Naive thymus-derived CD8-positive, alpha-beta T cell (primary cell): ENCODE results near the gene ATR. TPM values are rescaled to one million over a fixed set of nuclear protein-coding genes. Genes with fewer than 3 reads are reported as not detected.
"Not testable (repeated sequence)": the region's sequence is repeated elsewhere in the genome, so short reads cannot be mapped to it uniquely, and the experiment has no call there.

Source experiments
- ATAC-seq, 2 donors: fragments of 150-1000 bp; cut with Tn5 transposase in 1 of 2; sonication (Bioruptor Pico), chemical (Tn5 transposase) in 1 of 2; 1 replicate in 1 of 2; 2 replicates in 1 of 2; pipeline ENCODE4 v1.10.0; 2021; ENCODE audit warnings: mild to moderate bottlenecking in 2 of 2, moderate library complexity in 2 of 2
- POLR2A ChIA-PET: fragments of 350-600 bp; sonication (Branson Sonifier 250); formaldehyde crosslinking; loops from one replicate; lab custom pipeline; 2021; ENCODE audit warnings: antibody characterized with exemption; lab: Charles Lee
- DNase-seq, 10 donors: peaks; one replicate each; pipeline versions ENCODE4 v3.0.0 to v3.0.0-alpha.2; 2020 to 2022
- H3K27ac Mint-ChIP-seq, 10 donors: one replicate each; pipeline ENCODE4 v1.8.0; 2020 to 2022; ENCODE audit warnings: mild to moderate bottlenecking in 10 of 10, mixed read lengths in 10 of 10, moderate library complexity in 4 of 10, inconsistent platforms in 1 of 10
- H3K27me3 Mint-ChIP-seq, 5 donors: one replicate each; pipeline ENCODE4 v1.8.0; 2021 to 2022; ENCODE audit warnings: mixed read lengths in 5 of 5
- H3K36me3 Mint-ChIP-seq, 3 donors: one replicate each; pipeline ENCODE4 v1.8.0; 2020 to 2022; ENCODE audit warnings: mixed read lengths in 3 of 3, mild to moderate bottlenecking in 2 of 3, inconsistent platforms in 1 of 3
- H3K4me1 Mint-ChIP-seq, 4 donors: one replicate each; pipeline ENCODE4 v1.8.0; 2021 to 2022; ENCODE audit warnings: mixed read lengths in 4 of 4
- H3K4me3 Mint-ChIP-seq, 10 donors: one replicate each; pipeline ENCODE4 v1.8.0; 2020 to 2022; ENCODE audit warnings: mild to moderate bottlenecking in 10 of 10, mixed read lengths in 10 of 10, moderate library complexity in 6 of 10, inconsistent platforms in 1 of 10
- H3K9me3 Mint-ChIP-seq, 9 donors: one replicate each; pipeline ENCODE4 v1.8.0; 2020 to 2022; ENCODE audit warnings: mixed read lengths in 9 of 9, mild to moderate bottlenecking in 3 of 9, inconsistent platforms in 1 of 9, moderate library complexity in 1 of 9
- polyA plus RNA-seq, 3 donors: library from polyadenylated mRNA; unstranded; fragments of 300-500 nt; fragmentation: Illumina TruSeq; gene quantifications; one replicate each; pipeline ENCODE4 v1.2.3, GENCODE V29; 2021
- total RNA-seq, 8 experiments: library from RNA in 2 of 8; stranded (reverse) in 2 of 8; gene quantifications; one replicate each; pipeline ENCODE4 v1.2.3 and lab custom pipeline; 2021 to 2026

The ATR gene
- total and polyA plus RNA-seq, 5 experiments from 2014 or later: 10.5 to 49.9 (median 11.6) TPM

DNA sequence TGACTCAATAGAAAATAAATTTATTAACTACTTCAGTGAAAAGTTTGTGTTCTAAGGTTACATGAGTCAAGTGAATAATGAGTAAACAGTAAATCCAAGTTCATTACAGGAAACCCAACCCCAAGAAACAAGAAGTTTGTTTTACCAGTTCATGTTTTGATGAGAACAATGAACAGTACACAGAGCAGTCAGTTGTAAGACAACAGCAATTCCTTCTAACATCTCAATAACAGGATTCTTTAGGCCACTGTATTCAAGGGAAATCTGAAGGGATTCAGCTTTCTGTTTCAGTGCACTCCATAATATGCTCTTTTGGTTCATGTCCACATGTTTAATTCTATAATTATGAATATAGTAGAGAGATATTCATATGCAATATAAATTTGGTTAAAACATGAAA, 18.4 kb downstream of the ATR start:
- Mint-ChIP-seq H3K27me3 (no peaks in the 10 kb centered on the region), H3K9me3 (no peaks in the 10 kb centered on the region), H3K4me3 (no peak overlapping the region), H3K27ac (no peak overlapping the region), H3K4me1 (peaks cover 0 to 4% (median 1%) of the 10 kb centered on the region in 4 donors), H3K36me3 (peaks cover 4 to 79% (median 35%) of the 10 kb centered on the region in 3 donors)
- ATAC-seq (no peak), DNase-seq (no peak)
- POLR2A ChIA-PET: no interaction called here

DNA sequence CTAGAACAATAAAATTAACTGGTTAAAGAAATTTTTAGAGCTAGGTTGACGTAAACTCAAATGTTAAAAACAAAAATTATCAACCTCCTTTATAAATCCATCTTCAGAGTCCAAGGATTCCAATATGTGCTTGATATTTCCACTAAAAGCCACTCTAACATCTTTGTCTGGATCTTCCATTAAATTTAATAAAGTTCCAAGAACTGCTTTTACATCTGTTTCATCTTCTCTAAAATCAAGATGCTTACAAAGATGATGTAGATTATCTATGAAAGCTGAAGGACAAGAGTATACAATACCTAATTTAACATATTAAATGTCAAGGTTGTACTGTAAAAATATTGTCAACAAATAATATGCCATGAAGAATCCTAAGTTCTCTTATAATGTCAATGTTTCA, 24.8 kb downstream of the ATR start:
- Mint-ChIP-seq H3K4me1 (peaks cover 0 to 4% (median under 1%) of the 10 kb centered on the region in 4 donors), H3K27me3 (no peaks in the 10 kb centered on the region), H3K27ac (no peak overlapping the region), H3K36me3 (peaks cover 28 to 84% (median 58%) of the 10 kb centered on the region in 3 donors), H3K9me3 (no peaks in the 10 kb centered on the region), H3K4me3 (no peak overlapping the region)
- POLR2A ChIA-PET: no interaction called here
- ATAC-seq (no peak), DNase-seq (no peak)

DNA sequence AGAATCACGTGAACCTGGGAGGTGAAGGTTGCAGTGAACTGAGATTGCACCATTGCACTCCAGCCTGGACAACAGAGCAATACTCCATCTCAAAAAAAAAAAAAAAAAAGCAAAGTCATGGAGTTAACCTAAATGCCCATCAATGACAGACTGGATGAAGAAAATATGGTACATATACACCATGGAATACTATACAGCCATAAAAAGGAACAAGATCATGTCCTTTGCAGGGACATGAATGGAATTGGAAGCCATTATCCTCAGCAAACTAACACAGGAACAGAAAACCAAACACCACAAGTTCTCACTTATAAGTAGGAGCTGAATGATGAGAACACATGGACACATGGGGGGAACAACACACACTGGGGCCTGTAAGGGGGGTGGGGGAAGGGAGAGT, 26.0 kb downstream of the ATR start:
- DNase-seq, ATAC-seq, H3K27me3 Mint-ChIP-seq, H3K4me1 Mint-ChIP-seq, H3K4me3 Mint-ChIP-seq, H3K27ac Mint-ChIP-seq, H3K9me3 Mint-ChIP-seq, POLR2A ChIA-PET: not testable (repeated sequence)
- peaks cover 28 to 90% (median 62%) of the 10 kb centered on the region in 3 donors for H3K36me3 Mint-ChIP-seq

DNA sequence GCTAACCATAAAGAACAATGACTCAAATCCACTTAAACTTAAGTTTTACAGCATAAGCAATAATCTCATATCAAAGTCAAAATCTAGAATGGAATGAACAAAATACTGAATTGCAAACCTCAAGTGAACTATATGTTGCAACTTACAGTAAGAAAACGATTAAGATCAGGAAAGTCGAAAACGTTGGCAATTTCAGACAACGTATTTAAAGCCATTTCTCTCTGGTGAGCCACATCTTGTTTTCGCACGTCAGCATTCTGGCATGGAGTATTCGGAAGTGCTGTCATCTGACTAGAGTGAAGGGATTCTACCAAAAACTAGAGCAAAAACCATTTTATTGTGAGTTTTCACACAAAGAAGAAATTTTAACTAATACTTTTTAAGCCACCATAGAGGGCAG, 28.5 kb downstream of the ATR start:
- POLR2A ChIA-PET: no interaction called here
- Mint-ChIP-seq H3K9me3 (no peaks in the 10 kb centered on the region), H3K4me1 (peaks cover 0 to 4% (median under 1%) of the 10 kb centered on the region in 4 donors), H3K27ac (no peak overlapping the region), H3K36me3 (peaks cover 22 to 73% (median 52%) of the 10 kb centered on the region in 3 donors), H3K27me3 (no peaks in the 10 kb centered on the region), H3K4me3 (no peak overlapping the region)
- ATAC-seq: no peak
- DNase-seq: no peak

DNA sequence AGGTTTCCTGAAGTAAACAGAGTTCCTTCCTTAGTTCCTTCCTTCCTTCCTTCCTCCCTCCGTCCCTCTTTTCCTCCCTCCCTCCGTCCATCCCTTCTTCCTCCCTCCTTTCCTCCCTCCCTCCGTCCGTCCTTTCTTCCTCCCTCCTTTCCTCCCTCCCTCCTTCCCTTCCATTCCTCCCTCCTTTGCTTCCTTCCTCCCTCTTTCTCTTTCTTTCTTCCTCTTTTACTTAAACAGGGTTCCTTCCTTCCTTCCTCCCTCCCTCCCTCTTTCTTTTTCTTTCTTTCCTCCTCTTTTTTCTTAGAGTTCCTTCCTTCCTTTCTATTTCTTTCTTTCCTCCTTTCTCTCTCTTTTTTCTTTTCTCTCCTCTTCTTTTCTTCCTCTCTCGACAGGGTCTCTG, 35.2 kb downstream of the ATR start:
- no peak for DNase-seq
- Mint-ChIP-seq H3K36me3 (peaks cover 0 to 37% (median 18%) of the 10 kb centered on the region in 3 donors), H3K4me3 (no peak overlapping the region), H3K27me3 (no peaks in the 10 kb centered on the region), H3K9me3 (no peaks in the 10 kb centered on the region), H3K27ac (peak overlapping the region in 1 of 10 donors; percentile 39), H3K4me1 (no peaks in the 10 kb centered on the region)
- POLR2A ChIA-PET: no interaction called here
- no peak for ATAC-seq

DNA sequence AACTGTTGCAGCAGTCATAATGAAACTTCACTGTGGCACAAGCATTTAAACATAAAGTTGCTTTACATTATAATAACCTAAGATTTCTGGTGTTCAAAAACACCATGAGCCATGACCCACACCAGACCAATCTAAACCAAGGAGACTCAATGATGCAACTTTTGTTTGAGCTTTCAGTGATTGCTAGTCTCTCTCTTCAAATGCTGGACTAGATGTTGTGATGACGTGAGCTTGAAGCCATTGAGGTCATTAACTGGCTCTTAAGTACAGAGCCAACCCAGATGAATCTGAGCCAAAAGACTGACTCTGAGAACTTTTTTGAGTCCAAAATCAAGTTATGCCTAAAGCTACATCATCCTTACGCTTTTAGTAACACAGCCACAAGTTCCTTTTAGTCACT, 36.5 kb downstream of the ATR start:
- no peaks in the 10 kb centered on the region for H3K4me1 Mint-ChIP-seq

DNA sequence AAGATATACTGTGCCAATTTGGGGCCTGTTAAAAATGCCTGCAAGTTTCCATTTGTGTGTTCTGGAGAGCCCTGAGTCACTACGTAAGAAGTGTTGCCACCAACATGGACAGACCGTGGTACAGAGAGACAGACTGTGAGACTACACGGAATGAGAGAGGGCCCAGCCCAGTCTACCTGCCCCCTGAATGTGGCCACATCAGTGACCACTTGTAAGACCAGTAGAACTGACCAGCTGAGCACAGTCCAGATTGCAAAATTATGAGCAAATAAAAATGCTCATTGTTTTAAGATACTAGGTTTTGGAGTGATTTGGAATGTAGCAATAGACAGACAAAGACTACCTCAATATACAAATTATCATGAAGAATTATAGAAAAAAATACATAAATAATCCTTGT, 42.0 kb downstream of the ATR start:
- no peak for ATAC-seq
- peak overlapping the region in 2 of 10 donors; percentile 7 to 37 for H3K27ac Mint-ChIP-seq
- peaks cover 30 to 71% (median 47%) of the 10 kb centered on the region in 3 donors for H3K36me3 Mint-ChIP-seq
- no peak for DNase-seq
- H3K4me1 Mint-ChIP-seq: no peaks in the 10 kb centered on the region
- no peaks in the 10 kb centered on the region for H3K27me3 Mint-ChIP-seq
- POLR2A ChIA-PET: no interaction called here
- H3K9me3 Mint-ChIP-seq: peaks cover 0 to 9% (median 0%) of the 10 kb centered on the region in 9 donors
- no peak overlapping the region for H3K4me3 Mint-ChIP-seq

More for the DNA sequence above, 36.5 kb downstream of the ATR start:
- Mint-ChIP-seq H3K4me3 (no peak overlapping the region), H3K27me3 (no peaks in the 10 kb centered on the region), H3K36me3 (peaks cover 0 to 34% (median 13%) of the 10 kb centered on the region in 3 donors), H3K27ac (no peak overlapping the region), H3K9me3 (no peaks in the 10 kb centered on the region)
- POLR2A ChIA-PET: no interaction called here
- DNase-seq (no peak), ATAC-seq (no peak)

DNA sequence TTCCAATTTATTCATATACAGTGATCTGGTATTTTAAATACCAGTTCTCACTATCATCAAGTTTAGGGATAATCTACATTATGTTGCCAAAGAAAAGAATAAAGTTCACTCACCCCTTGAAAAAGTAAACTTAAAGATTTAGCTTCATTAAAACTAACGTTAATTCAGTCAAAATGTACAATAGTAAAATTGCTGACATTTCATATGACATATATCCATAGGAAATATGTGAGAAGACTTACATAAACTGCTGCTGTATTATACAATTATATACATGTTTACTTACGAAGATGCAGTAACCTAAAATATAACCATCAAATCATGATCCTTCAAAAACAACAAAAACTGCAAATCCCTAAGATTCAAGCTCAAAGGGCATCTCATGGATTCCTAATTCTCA, 44.0 kb downstream of the ATR start:
- Mint-ChIP-seq H3K9me3 (peaks cover 0 to 9% (median 0%) of the 10 kb centered on the region in 9 donors), H3K27ac (no peak overlapping the region), H3K4me1 (peaks cover 0 to 5% (median 0%) of the 10 kb centered on the region in 4 donors), H3K4me3 (no peak overlapping the region), H3K27me3 (no peaks in the 10 kb centered on the region), H3K36me3 (peaks cover 30 to 70% (median 49%) of the 10 kb centered on the region in 3 donors)
- POLR2A ChIA-PET: interaction anchor here (1.5 kb wide), 1 partner anchor 44 kb away, joined by 3 read pairs; the partner anchor contains the start of gene ATR
- no peak for DNase-seq
- no peak for ATAC-seq

DNA sequence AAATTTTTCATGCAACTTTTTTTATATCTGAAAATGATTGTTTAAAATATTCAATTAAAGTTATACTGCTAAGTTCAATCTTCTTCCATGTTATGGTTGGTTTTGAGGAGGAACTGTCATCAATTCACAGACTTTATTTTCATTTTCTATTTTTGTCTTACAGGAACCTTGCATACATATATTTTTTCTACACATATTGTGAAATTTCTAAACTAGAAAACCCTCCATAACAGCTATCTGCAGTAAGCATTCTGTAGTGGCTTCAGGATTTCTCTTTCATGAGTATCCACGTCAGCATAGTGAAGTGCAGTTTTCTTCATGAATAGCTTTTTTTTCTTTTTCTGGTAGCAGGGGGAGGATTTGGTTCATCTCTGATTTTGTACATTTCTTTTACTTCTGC, 48.2 kb downstream of the ATR start:
- Mint-ChIP-seq H3K36me3 (peaks cover 30 to 44% (median 40%) of the 10 kb centered on the region in 3 donors), H3K4me1 (peaks cover 0 to 6% (median 2%) of the 10 kb centered on the region in 4 donors), H3K4me3 (no peak overlapping the region), H3K9me3 (peaks cover 0 to 9% (median 0%) of the 10 kb centered on the region in 9 donors), H3K27me3 (no peaks in the 10 kb centered on the region), H3K27ac (peak overlapping the region in 1 of 10 donors; percentile 49)
- ATAC-seq (no peak), DNase-seq (no peak)
- POLR2A ChIA-PET: no interaction called here

DNA sequence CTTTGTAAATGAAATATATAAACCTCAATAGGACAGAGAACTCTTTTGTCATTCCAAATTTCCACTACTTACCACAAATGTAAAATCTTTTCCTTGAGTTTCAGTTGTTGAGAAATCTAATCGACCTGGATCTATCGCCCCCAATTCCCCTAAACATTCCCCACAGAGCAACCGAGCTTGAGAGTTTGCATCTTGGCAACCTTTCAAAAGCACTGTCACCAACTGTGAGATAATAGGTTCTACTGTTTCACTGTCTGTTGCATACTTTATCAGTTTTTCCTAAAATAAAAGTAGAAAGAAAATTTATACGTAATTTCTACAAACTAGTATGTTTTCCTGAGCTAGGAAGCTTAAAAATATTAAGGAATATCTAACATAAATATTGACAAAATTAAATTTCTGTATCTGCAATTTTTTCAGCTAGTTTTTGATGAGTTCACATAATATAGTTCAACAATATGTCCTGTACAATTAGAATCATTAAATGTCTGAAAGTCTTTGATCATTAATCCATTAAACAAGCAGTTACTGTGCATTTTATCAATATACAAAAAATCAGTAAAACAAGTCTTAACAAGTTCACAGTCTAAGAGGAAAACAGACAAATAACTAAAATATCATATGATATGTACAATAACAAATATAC, 54.5 kb downstream of the ATR start:
- Mint-ChIP-seq H3K36me3 (peaks cover 20 to 42% (median 34%) of the 10 kb centered on the region in 3 donors), H3K4me1 (peaks cover 0 to 6% (median 0%) of the 10 kb centered on the region in 4 donors), H3K27ac (peak overlapping the region in 4 of 10 donors; percentile 0 to 81 (median 34)), H3K9me3 (peaks cover 0 to 2% (median 0%) of the 10 kb centered on the region in 9 donors), H3K27me3 (no peaks in the 10 kb centered on the region), H3K4me3 (no peak overlapping the region)
- DNase-seq (no peak), ATAC-seq (no peak)
- POLR2A ChIA-PET: interaction anchor here (1.1 kb wide), 1 partner anchor 15 kb away, joined by 3 read pairs; no protein-coding TSS in a partner anchor

DNA sequence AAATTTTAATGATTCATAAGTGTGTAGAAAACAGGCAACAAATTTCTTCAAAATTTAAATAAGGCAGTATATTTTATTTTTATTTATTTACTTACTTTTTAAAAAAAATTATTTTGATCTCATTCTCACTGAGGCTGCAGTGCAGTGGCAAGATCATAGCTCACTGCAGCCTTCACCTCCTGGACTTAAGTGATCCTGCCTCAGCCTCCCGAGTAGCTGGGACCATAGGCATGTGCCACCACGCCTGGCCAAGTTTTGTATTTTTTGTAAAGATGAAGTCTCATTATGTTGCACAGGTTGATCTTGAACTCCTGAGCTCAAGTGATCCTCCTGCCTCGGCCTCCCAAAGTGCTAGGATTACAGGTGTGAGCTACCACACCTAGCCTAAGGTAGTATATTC, 69.5 kb downstream of the ATR start:
- Mint-ChIP-seq H3K9me3 (no peaks in the 10 kb centered on the region), H3K36me3 (peaks cover 7 to 51% (median 27%) of the 10 kb centered on the region in 3 donors), H3K4me1 (peaks cover 0 to 16% (median 7%) of the 10 kb centered on the region in 4 donors), H3K27me3 (no peaks in the 10 kb centered on the region), H3K27ac (peak overlapping the region; percentile 83 to 97 (median 94)), H3K4me3 (peak overlapping the region; percentile 81 to 94 (median 86))
- POLR2A ChIA-PET: interaction anchor here (0.6 to 1.9 kb wide), 5 partner anchors 8 to 1194 kb away, joined by 3 to 14 read pairs (median 4); partner anchors contain the start of gene ATR
- ATAC-seq: peak; percentile 37 to 65
- peak in 1 of 10 donors; percentile 0 for DNase-seq

DNA sequence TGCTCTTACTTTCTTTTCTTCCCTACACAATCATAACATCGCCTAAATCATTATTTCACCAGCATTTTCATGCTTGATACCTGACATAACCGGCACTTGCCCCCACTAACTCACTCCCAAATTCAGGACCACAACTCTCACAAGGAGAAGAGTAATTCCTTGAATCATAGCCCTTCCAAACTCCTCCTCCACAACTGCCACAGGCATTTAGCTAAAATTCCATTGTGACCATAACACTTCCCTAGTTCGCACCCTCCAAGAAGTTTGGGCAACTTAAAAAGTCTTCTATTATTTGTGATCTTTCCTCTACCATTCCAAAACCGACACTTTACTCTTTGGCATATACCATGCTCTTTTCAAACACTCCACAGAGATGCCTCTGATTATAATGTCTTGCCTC, 71.3 kb downstream of the ATR start:
- ATAC-seq: no peak
- H3K4me1 Mint-ChIP-seq: peaks cover 0 to 16% (median 7%) of the 10 kb centered on the region in 4 donors
- peaks cover 7 to 52% (median 30%) of the 10 kb centered on the region in 3 donors for H3K36me3 Mint-ChIP-seq
- H3K27me3 Mint-ChIP-seq: no peaks in the 10 kb centered on the region
- H3K27ac Mint-ChIP-seq: peak overlapping the region in 8 of 10 donors; percentile 19 to 80 (median 46)
- H3K9me3 Mint-ChIP-seq: no peaks in the 10 kb centered on the region
- H3K4me3 Mint-ChIP-seq: no peak overlapping the region
- DNase-seq: no peak
- POLR2A ChIA-PET: no interaction called here

DNA sequence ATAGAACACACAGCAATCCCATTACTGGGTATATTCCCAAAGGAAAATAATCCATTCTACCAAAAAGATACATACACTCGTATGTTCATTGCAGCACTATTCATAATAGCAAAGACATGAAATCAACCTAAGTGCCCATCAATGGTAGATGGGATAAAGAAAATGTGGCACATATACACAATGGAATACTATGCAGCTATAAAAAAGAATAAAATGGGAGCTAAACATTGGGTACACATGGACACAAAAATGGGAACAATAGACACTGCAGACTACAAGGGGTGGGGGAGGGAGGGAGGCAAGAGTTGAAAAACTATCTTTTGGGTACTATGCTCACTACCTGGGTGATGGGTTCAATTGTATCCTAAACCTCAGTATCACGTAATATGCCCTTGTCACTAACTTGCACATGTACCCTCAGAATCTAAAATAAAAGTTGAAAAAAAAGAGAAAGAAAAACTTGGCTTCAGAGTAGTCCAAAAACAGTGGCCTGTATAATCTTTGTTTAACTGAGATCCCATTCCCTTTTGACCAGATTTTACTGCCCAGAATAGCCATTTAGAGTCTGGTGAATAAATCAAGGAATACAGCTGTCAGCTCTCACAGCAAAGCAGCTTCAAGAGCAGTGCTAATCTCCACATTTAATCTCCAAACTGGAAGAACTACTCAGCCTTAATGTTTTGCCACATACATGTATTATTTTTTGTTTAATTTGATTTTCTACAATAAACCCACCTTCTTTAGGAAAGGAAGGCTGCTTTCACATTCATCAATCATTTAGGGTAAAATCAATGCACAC, 76.1 kb downstream of the ATR start:
- ATAC-seq: no peak
- peaks cover 0 to 8% (median 3%) of the 10 kb centered on the region in 4 donors for H3K4me1 Mint-ChIP-seq
- H3K27ac Mint-ChIP-seq: peak overlapping the region in 1 of 10 donors; percentile 29
- no peak overlapping the region for H3K4me3 Mint-ChIP-seq
- no peak for DNase-seq
- H3K27me3 Mint-ChIP-seq: no peaks in the 10 kb centered on the region
- POLR2A ChIA-PET: no interaction called here
- peaks cover 7 to 80% (median 43%) of the 10 kb centered on the region in 3 donors for H3K36me3 Mint-ChIP-seq
- no peaks in the 10 kb centered on the region for H3K9me3 Mint-ChIP-seq
